Calu3 (cell line): Measurements from ENCODE around the gene HRH2. TPM values are rescaled to one million over a fixed set of nuclear protein-coding genes. Genes with fewer than 3 reads are reported as not detected.

Experiments used
- BruUV-seq: library from RNA; stranded (reverse); fragments of 400-500 nt; replicated peaks from 2 replicates; lab custom pipeline; 2021; lab: Mats Ljungman, UMichigan
- CTCF ChIA-PET: fragments of 300-600 bp; sonication (Branson Sonifier 250); formaldehyde crosslinking; loops from one replicate; lab custom pipeline; 2022; ENCODE audit warnings: antibody characterized with exemption; lab: Charles Lee
- DNase-seq: peaks from one replicate; pipeline ENCODE4 v3.0.0; 2022
- H3K27ac Mint-ChIP-seq: one replicate; pipeline ENCODE4 v1.8.0; 2022; ENCODE audit warnings: mixed read lengths; ENCODE audit not compliant: unreplicated experiment
- H3K27me3 Mint-ChIP-seq: one replicate; pipeline ENCODE4 v1.8.0; 2022; ENCODE audit warnings: mixed read lengths; ENCODE audit not compliant: unreplicated experiment
- H3K36me3 Mint-ChIP-seq: one replicate; pipeline ENCODE4 v1.8.0; 2022; ENCODE audit warnings: mild to moderate bottlenecking, moderate library complexity, mixed read lengths; ENCODE audit not compliant: insufficient read depth, unreplicated experiment
- H3K4me1 Mint-ChIP-seq: one replicate; pipeline ENCODE4 v1.8.0; 2022; ENCODE audit warnings: mild to moderate bottlenecking, low read depth, mixed read lengths; ENCODE audit not compliant: unreplicated experiment
- H3K4me3 Mint-ChIP-seq: one replicate; pipeline ENCODE4 v1.8.0; 2022; ENCODE audit warnings: mild to moderate bottlenecking, low read depth, moderate library complexity, mixed read lengths; ENCODE audit not compliant: unreplicated experiment
- H3K9me3 Mint-ChIP-seq: one replicate; pipeline ENCODE4 v1.8.0; 2022; ENCODE audit warnings: low read depth, mixed read lengths; ENCODE audit not compliant: unreplicated experiment
- CTCF ChIP-seq: fragments of 200-600 bp; IDR thresholded peaks from one replicate; pipeline ENCODE4 v1.8.0; 2022; ENCODE audit warnings: antibody characterized with exemption; ENCODE audit not compliant: unreplicated experiment
- intact Hi-C: fragments of 100-400 bp; cut with micrococcal nuclease; formaldehyde crosslinking; loops from one replicate; pipeline ENCODE4 v1.10.0; 2022; ENCODE audit not compliant: unreplicated experiment
- total RNA-seq: library from RNA; stranded (reverse); gene quantifications from 2 replicates; pipeline ENCODE4 v1.2.3, GENCODE V29; 2022

The HRH2 gene
- total RNA-seq, 1 experiment from 2014 or later = not detected

DNA sequence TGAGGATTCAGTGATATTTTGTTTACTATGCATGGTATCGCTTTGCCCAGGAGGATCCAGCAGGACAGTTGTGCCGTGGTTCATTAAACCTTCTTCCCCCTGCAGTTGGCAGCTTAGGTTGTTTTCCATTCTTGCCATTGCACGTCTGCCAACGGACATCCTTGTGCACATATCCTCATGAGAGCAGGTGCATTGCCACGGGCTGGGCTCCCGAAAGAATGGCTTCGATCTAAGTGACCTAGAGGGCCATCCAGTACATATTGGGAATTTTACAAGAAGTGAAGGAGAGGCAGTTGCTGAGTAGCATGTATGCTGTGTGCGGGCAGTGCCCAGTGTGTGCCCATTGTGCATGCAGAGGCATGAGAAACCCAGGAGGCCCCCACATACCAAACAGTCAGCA lies 22.1 kb downstream of the HRH2 start:
- Mint-ChIP-seq H3K4me1 (no peaks in the 10 kb centered on the region), H3K9me3 (no peaks in the 10 kb centered on the region), H3K27me3 (peaks cover 84% of the 10 kb centered on the region), H3K36me3 (no peaks in the 10 kb centered on the region), H3K4me3 (no peak overlapping the region), H3K27ac (no peak overlapping the region)
- DNase-seq = no peak
- no TSS peak for BruUV-seq
- CTCF ChIA-PET = no interaction called here
- intact Hi-C loops = no loop called here
- TF ChIP-seq CTCF = no peak

DNA sequence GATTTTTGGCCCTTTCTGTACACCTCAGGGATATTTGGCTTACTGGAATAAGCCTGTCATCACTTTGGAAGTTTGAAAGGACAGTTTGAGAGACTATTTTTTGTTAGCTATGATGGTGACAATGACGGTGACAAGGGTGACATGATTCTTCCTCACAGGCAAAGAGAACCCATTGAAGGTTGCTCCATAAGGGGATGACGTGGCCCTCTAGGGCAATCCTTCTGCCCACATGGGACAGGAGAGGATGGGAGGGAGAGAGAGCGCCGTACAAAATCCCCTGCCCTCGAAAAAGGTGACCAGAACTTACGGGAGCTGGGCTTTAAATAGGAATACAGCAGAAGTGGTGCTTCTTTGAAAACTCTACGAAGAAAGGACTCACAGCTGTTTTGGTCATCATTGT lies 22.6 kb downstream of the HRH2 start:
- H3K4me1 Mint-ChIP-seq = no peaks in the 10 kb centered on the region
- no peak overlapping the region for H3K27ac Mint-ChIP-seq
- intact Hi-C loops = no loop called here
- H3K27me3 Mint-ChIP-seq = peaks cover 84% of the 10 kb centered on the region
- H3K36me3 Mint-ChIP-seq = no peaks in the 10 kb centered on the region
- H3K4me3 Mint-ChIP-seq = no peak overlapping the region
- TF ChIP-seq CTCF = no peak
- BruUV-seq = no TSS peak
- H3K9me3 Mint-ChIP-seq = no peaks in the 10 kb centered on the region
- no peak for DNase-seq
- CTCF ChIA-PET = no interaction called here

GRCh38 chr5:175681045-175681967 lies 23.4 kb downstream of the HRH2 start:
- no TSS peak for BruUV-seq
- Mint-ChIP-seq H3K4me1 (no peaks in the 10 kb centered on the region), H3K36me3 (no peaks in the 10 kb centered on the region), H3K27ac (no peak overlapping the region), H3K9me3 (no peaks in the 10 kb centered on the region), H3K4me3 (no peak overlapping the region), H3K27me3 (peaks cover 76% of the 10 kb centered on the region)
- no peak for TF ChIP-seq CTCF
- no peak for DNase-seq
- CTCF ChIA-PET = interaction anchor here (1.0 kb wide), 1 partner anchor 20 kb away, joined by 5 read pairs; no protein-coding TSS in a partner anchor
- intact Hi-C loops = no loop called here

DNA sequence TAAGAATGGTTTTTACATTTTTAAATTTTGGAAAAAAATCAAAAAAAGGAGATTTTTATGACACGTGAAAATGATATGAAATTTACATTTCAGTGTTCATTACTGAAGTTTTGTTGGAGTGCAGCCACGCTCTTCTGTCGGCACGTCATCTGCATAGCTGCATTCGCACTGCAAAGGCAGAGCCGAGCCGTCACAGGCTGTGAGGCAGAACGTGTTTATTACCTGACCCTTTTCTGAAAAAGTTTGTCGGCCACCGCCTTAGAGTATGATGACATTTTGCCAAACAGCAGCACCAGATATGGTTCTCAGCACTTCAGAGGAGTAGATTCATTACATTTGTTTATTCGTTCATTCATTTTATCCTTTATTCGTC lies 24.1 kb downstream of the HRH2 start:
- H3K9me3 Mint-ChIP-seq = no peaks in the 10 kb centered on the region
- intact Hi-C loops = no loop called here
- no peak overlapping the region for H3K27ac Mint-ChIP-seq
- TF ChIP-seq CTCF = no peak
- peaks cover 70% of the 10 kb centered on the region for H3K27me3 Mint-ChIP-seq
- CTCF ChIA-PET = no interaction called here
- no peak overlapping the region for H3K4me3 Mint-ChIP-seq
- H3K4me1 Mint-ChIP-seq = no peaks in the 10 kb centered on the region
- BruUV-seq = no TSS peak
- H3K36me3 Mint-ChIP-seq = no peaks in the 10 kb centered on the region
- DNase-seq = no peak
